Kidney glomerular epithelial cell (primary cell): ENCODE measurements around the gene PTPRG.

Experiments
- DNase-seq: peaks from one replicate; lab custom pipeline; 2025; lab: John Stamatoyannopoulos, UW

PTPRG gene

GRCh38 chr3:61865466-61866152 is 304.2 kb downstream of the PTPRG start:
- no peak for DNase-seq

GRCh38 chr3:61866153-61866542 is 304.8 kb downstream of the PTPRG start:
- DNase-seq: no peak

- DNase-seq: no peak
Measured at GRCh38 chr3:61866961-61867461, 305.6 kb downstream of the PTPRG start.

GRCh38 chr3:61868499-61868898 is 307.1 kb downstream of the PTPRG start:
- no peak for DNase-seq

GRCh38 chr3:61869371-61869770 is 308.0 kb downstream of the PTPRG start:
- no peak for DNase-seq

GRCh38 chr3:61871644-61872043 is 310.3 kb downstream of the PTPRG start:
- DNase-seq: no peak

GRCh38 chr3:61872077-61872706 is 310.8 kb downstream of the PTPRG start:
- DNase-seq: no peak

- no peak for DNase-seq
Measured at GRCh38 chr3:61875046-61875844, 313.9 kb downstream of the PTPRG start.

GRCh38 chr3:61875976-61876671 is 314.8 kb downstream of the PTPRG start:
- DNase-seq: no peak

- no peak for DNase-seq
Measured at GRCh38 chr3:61876797-61877196, 315.4 kb downstream of the PTPRG start.

- DNase-seq: peak; percentile 19
Measured at GRCh38 chr3:61877359-61878138, 316.2 kb downstream of the PTPRG start.

- DNase-seq: no peak
Measured at GRCh38 chr3:61882253-61882652, 320.9 kb downstream of the PTPRG start.

- DNase-seq: no peak
Measured at GRCh38 chr3:61884794-61885193, 323.4 kb downstream of the PTPRG start.

GRCh38 chr3:61885414-61885813 is 324.0 kb downstream of the PTPRG start:
- no peak for DNase-seq

GRCh38 chr3:61887206-61887605 is 325.8 kb downstream of the PTPRG start:
- DNase-seq: no peak

- DNase-seq: no peak
Measured at GRCh38 chr3:61889259-61889658, 327.9 kb downstream of the PTPRG start.

GRCh38 chr3:61890167-61890566 is 328.8 kb downstream of the PTPRG start:
- DNase-seq: peak; percentile 26

GRCh38 chr3:61890586-61890985 is 329.2 kb downstream of the PTPRG start:
- DNase-seq: no peak

- no peak for DNase-seq
Measured at GRCh38 chr3:61892891-61893290, 331.5 kb downstream of the PTPRG start.

- no peak for DNase-seq
Measured at GRCh38 chr3:61893840-61894566, 332.6 kb downstream of the PTPRG start.
